ENCODE measurements around the gene IDH3A. TPM values are rescaled to one million over a fixed set of nuclear protein-coding genes. Genes with fewer than 3 reads are reported as not detected.

Gene IDH3A
- total RNA-seq, 6 experiments from 2014 or later = 67.3 to 82.1 (median 78.3) TPM

DNA sequence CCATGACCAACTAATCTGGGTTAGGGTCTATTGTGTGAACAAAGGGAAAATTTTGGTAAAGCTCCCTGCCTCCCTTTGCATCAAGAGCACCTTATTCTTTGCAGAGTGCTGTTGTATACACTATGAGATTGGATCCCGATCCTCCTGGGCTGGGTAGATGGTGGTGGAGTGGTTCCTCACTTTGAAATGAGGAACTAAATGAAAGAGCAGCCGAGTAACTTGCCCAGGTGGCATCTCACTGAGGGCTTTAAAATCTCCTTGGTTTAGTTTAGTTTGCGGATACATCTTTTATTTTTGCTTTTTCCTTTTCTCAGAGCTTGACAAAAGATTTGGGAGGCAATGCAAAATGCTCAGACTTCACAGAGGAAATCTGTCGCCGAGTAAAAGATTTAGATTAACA lies 19.4 kb downstream of the IDH3A start:
- Mint-ChIP-seq H3K9me3 (no peaks in the 10 kb centered on the region), H3K4me3 (no peak overlapping the region), H3K36me3 (ENCODE audit: low read depth) (peaks cover 25% of the 10 kb centered on the region), H3K27me3 (ENCODE audit: insufficient read depth) (no peaks in the 10 kb centered on the region), H3K4me1 (ENCODE audit: low read depth) (no peaks in the 10 kb centered on the region), H3K27ac (no peak overlapping the region)
- TF ChIP-seq, protein P1, sequence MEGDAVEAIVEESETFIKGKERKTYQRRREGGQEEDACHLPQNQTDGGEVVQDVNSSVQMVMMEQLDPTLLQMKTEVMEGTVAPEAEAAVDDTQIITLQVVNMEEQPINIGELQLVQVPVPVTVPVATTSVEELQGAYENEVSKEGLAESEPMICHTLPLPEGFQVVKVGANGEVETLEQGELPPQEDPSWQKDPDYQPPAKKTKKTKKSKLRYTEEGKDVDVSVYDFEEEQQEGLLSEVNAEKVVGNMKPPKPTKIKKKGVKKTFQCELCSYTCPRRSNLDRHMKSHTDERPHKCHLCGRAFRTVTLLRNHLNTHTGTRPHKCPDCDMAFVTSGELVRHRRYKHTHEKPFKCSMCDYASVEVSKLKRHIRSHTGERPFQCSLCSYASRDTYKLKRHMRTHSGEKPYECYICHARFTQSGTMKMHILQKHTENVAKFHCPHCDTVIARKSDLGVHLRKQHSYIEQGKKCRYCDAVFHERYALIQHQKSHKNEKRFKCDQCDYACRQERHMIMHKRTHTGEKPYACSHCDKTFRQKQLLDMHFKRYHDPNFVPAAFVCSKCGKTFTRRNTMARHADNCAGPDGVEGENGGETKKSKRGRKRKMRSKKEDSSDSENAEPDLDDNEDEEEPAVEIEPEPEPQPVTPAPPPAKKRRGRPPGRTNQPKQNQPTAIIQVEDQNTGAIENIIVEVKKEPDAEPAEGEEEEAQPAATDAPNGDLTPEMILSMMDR (IDR thresholded peaks at IDR 0.05) = no peak
- DNase-seq = no peak

- no peak for DNase-seq
- H3K4me3 Mint-ChIP-seq = no peak overlapping the region
- H3K9me3 Mint-ChIP-seq = no peaks in the 10 kb centered on the region
- no peak overlapping the region for H3K27ac Mint-ChIP-seq
- TF ChIP-seq, protein P1 (IDR thresholded peaks at IDR 0.05) = no peak
- H3K4me1 Mint-ChIP-seq (ENCODE audit: low read depth) = no peaks in the 10 kb centered on the region
- H3K27me3 Mint-ChIP-seq (ENCODE audit: insufficient read depth) = no peaks in the 10 kb centered on the region; the same call in 1 of the 2 replicates
- H3K36me3 Mint-ChIP-seq (ENCODE audit: low read depth) = peaks cover 15% of the 10 kb centered on the region
These were observed 21.9 kb downstream of the IDH3A start for GRCh38 chr15:78170848-78171773.

DNA sequence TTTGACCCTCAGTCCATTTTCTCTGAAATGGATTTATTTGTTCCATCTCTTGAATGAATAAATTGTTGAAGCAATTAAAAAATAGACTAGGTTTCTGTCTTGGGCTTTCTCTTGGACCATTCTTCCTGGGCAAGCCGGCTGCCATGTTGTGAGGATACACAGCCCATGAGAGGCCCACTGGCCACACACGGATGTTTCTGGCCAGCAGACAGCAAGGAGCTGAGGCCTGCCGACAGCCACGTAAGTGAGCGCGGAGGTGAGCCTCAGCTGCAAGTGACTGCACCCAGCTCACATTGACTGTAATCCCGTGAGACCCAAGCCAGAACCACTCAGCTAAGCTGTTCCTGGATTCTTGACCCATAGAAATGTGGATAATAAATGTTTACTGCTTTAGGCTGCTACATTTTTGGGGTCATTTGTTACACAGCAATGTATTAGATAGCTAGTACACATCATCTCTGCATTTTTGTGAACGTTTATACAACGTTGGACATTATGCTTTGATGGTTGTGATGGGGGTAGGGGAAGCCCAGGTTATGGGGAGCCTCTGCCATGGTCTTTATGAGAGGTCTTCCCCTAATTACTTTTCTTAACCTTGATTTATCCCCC lies 22.8 kb downstream of the IDH3A start:
- H3K27me3 Mint-ChIP-seq (ENCODE audit: insufficient read depth) = no peaks in the 10 kb centered on the region; the same call in 1 of the 2 replicates
- H3K36me3 Mint-ChIP-seq (ENCODE audit: low read depth) = peaks cover 12% of the 10 kb centered on the region
- no peak overlapping the region for H3K27ac Mint-ChIP-seq
- H3K4me3 Mint-ChIP-seq = no peak overlapping the region
- no peaks in the 10 kb centered on the region for H3K9me3 Mint-ChIP-seq
- no peaks in the 10 kb centered on the region for H3K4me1 Mint-ChIP-seq (ENCODE audit: low read depth)
- TF ChIP-seq, protein P1 (IDR thresholded peaks at IDR 0.05) = no peak
- no peak for DNase-seq

DNA sequence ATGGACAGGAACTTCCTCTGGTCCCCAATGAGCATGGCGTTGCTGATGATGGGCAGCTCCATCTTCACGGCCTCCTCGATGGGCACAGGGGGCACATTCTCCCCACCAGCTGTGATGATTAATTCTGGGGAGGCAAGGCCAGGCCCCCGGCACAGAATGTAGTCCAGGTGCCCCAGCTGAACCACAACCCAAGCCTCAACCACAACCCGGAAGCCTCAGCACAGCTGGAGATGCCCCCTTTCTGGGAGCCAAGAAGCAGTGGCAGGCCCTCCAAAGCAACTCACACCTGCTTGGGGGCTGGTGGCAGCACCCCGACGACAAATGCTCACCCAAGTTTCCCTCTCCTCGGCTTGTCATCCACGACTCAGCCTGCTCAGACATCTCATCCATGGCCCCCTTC lies 25.2 kb downstream of the IDH3A start:
- H3K4me3 Mint-ChIP-seq = no peak overlapping the region
- H3K4me1 Mint-ChIP-seq (ENCODE audit: low read depth) = no peaks in the 10 kb centered on the region
- peaks cover 6% of the 10 kb centered on the region for H3K36me3 Mint-ChIP-seq (ENCODE audit: low read depth)
- no peaks in the 10 kb centered on the region for H3K9me3 Mint-ChIP-seq
- H3K27ac Mint-ChIP-seq = no peak overlapping the region
- DNase-seq = no peak
- TF ChIP-seq, protein P1 (IDR thresholded peaks at IDR 0.05) = no peak
- no peaks in the 10 kb centered on the region; the same call in 1 of the 2 replicates for H3K27me3 Mint-ChIP-seq (ENCODE audit: insufficient read depth)

- Mint-ChIP-seq H3K9me3 (no peaks in the 10 kb centered on the region), H3K4me3 (no peak overlapping the region), H3K4me1 (ENCODE audit: low read depth) (no peaks in the 10 kb centered on the region), H3K36me3 (ENCODE audit: low read depth) (peaks cover 6% of the 10 kb centered on the region), H3K27ac (no peak overlapping the region), H3K27me3 (ENCODE audit: insufficient read depth) (no peaks in the 10 kb centered on the region; the same call in none of the 2 replicates)
- DNase-seq = no peak
- TF ChIP-seq, protein P1 (IDR thresholded peaks at IDR 0.05) = no peak
These were observed 26.2 kb downstream of the IDH3A start for GRCh38 chr15:78175330-78175729.
